ENCODE results near the gene PCSK9. TPM values are rescaled to one million over a fixed set of nuclear protein-coding genes. Genes with fewer than 3 reads are reported as not detected.

The PCSK9 gene
- total RNA-seq, 2 donors from 2014 or later = 0.21 to 0.27 TPM

GRCh38 chr1:55060133-55060999 lies 21.0 kb downstream of the PCSK9 start:
- H3K4me3 ChIP-seq = no peak overlapping the region
- no peaks in the 10 kb centered on the region for H3K9me3 ChIP-seq
- no peaks in the 10 kb centered on the region for H3K36me3 ChIP-seq
- ATAC-seq (ENCODE audit: insufficient number of reproducible peaks, low FRiP score, low read depth) = no peak
- no peak overlapping the region for H3K27ac ChIP-seq
- no peaks in the 10 kb centered on the region for H3K27me3 ChIP-seq (replicated peaks; ENCODE audit: insufficient read depth)
- H3K4me1 ChIP-seq (ENCODE audit: control insufficient read depth in 1 of 2, low read depth in 2 of 2) = peaks cover 14 to 34% of the 10 kb centered on the region in 2 donors
- DNase-seq (ENCODE audit: low spot score) = no peak
- TF ChIP-seq, protein P1, sequence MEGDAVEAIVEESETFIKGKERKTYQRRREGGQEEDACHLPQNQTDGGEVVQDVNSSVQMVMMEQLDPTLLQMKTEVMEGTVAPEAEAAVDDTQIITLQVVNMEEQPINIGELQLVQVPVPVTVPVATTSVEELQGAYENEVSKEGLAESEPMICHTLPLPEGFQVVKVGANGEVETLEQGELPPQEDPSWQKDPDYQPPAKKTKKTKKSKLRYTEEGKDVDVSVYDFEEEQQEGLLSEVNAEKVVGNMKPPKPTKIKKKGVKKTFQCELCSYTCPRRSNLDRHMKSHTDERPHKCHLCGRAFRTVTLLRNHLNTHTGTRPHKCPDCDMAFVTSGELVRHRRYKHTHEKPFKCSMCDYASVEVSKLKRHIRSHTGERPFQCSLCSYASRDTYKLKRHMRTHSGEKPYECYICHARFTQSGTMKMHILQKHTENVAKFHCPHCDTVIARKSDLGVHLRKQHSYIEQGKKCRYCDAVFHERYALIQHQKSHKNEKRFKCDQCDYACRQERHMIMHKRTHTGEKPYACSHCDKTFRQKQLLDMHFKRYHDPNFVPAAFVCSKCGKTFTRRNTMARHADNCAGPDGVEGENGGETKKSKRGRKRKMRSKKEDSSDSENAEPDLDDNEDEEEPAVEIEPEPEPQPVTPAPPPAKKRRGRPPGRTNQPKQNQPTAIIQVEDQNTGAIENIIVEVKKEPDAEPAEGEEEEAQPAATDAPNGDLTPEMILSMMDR (IDR thresholded peaks at IDR 0.05) = no peak

DNA sequence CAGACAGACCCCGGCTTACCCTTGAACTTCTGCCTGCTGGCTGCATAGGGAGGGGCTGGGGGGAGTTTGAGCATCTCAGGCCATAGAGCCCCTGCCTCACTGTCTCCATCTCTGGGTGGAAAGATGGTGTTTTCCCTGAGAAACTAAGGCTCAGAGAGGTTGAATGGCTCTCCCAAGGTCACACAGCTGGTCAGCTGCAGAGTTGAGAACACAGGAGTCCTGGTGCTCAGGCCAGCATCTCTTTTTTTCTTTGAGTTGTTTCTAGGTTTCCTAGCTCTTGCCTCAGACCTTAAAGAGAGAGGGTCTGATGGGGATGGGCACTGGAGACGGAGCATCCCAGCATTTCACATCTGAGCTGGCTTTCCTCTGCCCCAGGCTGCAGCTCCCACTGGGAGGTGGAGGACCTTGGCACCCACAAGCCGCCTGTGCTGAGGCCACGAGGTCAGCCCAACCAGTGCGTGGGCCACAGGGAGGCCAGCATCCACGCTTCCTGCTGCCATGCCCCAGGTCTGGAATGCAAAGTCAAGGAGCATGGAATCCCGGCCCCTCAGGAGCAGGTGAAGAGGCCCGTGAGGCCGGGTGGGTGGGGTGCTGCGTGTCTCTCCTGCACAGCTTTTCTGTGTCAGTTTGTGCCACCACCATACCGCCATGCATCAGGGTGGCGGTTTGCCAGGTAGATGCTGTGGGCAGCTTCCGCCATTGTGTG lies 21.8 kb downstream of the PCSK9 start:
- Histone ChIP-seq H3K36me3 (no peaks in the 10 kb centered on the region), H3K27me3 (replicated peaks; ENCODE audit: insufficient read depth) (no peaks in the 10 kb centered on the region), H3K4me1 (ENCODE audit: control insufficient read depth in 1 of 2, low read depth in 2 of 2) (peaks cover 14 to 41% of the 10 kb centered on the region in 2 donors), H3K9me3 (no peaks in the 10 kb centered on the region), H3K4me3 (no peak overlapping the region), H3K27ac (peak overlapping the region in 1 of 2 donors; percentile 69)
- ATAC-seq (ENCODE audit: insufficient number of reproducible peaks, low FRiP score, low read depth) (no peak), DNase-seq (ENCODE audit: low spot score) (no peak)
- TF ChIP-seq, protein P1 (IDR thresholded peaks at IDR 0.05) = no peak

DNA sequence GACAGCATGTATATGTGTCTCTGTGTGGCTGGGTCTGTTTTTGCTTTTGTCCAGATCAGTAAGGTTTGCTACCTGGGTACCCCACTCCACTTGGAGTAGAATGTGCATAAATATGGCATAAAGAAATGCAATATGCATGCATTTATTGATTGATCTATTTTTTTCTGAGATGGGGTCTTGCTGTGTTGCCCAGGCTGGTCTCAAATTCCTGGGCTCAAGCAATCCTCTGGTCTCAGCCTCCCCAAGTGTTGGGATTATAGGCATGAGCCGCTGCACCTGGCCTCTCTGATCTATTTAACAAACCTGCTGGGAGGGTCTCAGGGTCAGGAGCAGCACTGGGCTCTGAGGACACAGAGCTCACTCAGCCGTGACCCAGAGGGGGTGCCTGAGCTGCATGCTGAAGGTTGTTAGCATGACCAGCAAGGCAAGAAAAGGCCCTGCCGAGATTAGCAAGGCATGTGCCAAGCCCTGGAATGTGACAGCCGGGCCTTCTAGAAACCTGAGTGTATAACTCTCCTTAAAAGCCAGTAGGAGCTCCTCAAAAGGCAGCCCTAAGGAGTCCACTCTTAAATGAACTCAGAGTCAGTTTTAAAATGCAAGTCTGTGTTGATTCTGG lies 22.5 kb downstream of the PCSK9 start:
- ATAC-seq (ENCODE audit: insufficient number of reproducible peaks, low FRiP score, low read depth) = no peak
- Histone ChIP-seq H3K4me3 (no peak overlapping the region), H3K27me3 (replicated peaks; ENCODE audit: insufficient read depth) (no peaks in the 10 kb centered on the region), H3K9me3 (no peaks in the 10 kb centered on the region), H3K36me3 (peaks cover 1% of the 10 kb centered on the region), H3K27ac (peak overlapping the region; percentile 21 to 69), H3K4me1 (ENCODE audit: control insufficient read depth in 1 of 2, low read depth in 2 of 2) (peaks cover 14 to 41% of the 10 kb centered on the region in 2 donors)
- TF ChIP-seq, protein P1 (IDR thresholded peaks at IDR 0.05) = no peak
- DNase-seq (ENCODE audit: low spot score) = no peak

- H3K4me1 ChIP-seq (ENCODE audit: control insufficient read depth in 1 of 2, low read depth in 2 of 2) = peaks cover 14 to 49% of the 10 kb centered on the region in 2 donors
- TF ChIP-seq, protein P1 (IDR thresholded peaks at IDR 0.05) = no peak
- no peaks in the 10 kb centered on the region for H3K9me3 ChIP-seq
- H3K27ac ChIP-seq = peak overlapping the region; percentile 21 to 69
- no peak for ATAC-seq (ENCODE audit: insufficient number of reproducible peaks, low FRiP score, low read depth)
- no peak for DNase-seq (ENCODE audit: low spot score)
- H3K4me3 ChIP-seq = no peak overlapping the region
- H3K27me3 ChIP-seq (replicated peaks; ENCODE audit: insufficient read depth) = no peaks in the 10 kb centered on the region
- H3K36me3 ChIP-seq = peaks cover 4% of the 10 kb centered on the region
Measured at GRCh38 chr1:55062801-55063576, 23.6 kb downstream of the PCSK9 start.

Data from thoracic aorta (tissue), 2 donors.